ENCODE data around the gene WWTR1.

DNA sequence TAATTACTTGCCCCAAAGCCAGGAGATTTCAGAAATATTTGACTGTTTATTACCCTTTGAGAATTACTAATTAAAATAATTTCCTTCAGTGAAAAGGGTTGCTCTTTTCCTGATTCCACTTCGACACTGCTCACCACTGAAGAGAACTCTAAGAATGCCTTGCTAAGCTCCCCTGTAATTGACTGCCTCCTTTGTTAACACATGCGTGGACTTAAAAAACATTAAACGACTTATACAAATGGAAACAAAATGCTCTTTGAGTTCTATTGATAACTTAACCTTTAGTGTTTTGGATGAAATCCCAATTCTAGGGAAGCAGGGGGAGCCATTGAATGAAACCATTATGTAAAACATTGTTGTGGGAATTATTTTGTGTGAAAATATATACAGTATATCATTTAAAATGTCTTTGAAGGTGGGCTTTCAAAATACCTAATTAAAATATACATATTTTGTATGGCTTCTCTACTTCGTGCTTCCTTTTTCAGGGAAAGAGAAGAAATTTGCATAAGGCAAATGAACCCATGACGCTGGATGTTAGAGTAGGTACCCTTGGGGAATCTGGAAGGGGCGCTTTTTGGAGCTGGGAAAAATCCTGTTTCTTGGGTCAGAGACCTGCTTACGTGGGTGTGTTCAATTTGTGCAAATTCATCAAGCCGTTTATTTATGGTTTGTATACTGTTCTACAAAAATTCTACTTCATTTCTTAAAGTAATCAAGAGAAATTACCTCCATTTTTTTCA is 64.2 kb downstream of the WWTR1 start:
- TF ChIP-seq, protein P1, sequence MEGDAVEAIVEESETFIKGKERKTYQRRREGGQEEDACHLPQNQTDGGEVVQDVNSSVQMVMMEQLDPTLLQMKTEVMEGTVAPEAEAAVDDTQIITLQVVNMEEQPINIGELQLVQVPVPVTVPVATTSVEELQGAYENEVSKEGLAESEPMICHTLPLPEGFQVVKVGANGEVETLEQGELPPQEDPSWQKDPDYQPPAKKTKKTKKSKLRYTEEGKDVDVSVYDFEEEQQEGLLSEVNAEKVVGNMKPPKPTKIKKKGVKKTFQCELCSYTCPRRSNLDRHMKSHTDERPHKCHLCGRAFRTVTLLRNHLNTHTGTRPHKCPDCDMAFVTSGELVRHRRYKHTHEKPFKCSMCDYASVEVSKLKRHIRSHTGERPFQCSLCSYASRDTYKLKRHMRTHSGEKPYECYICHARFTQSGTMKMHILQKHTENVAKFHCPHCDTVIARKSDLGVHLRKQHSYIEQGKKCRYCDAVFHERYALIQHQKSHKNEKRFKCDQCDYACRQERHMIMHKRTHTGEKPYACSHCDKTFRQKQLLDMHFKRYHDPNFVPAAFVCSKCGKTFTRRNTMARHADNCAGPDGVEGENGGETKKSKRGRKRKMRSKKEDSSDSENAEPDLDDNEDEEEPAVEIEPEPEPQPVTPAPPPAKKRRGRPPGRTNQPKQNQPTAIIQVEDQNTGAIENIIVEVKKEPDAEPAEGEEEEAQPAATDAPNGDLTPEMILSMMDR (conservative IDR thresholded peaks at IDR 0.05; ENCODE audit: low read depth in 2 of 2), result no peak
- TF ChIP-seq CREB1 (CRISPR knock-in tag; IDR thresholded peaks at IDR 0.05; ENCODE audit: low read depth) (no peak), POLR2AphosphoS5 (IDR thresholded peaks at IDR 0.05; ENCODE audit: low read depth) (no peak), STAT1 (IDR thresholded peaks at IDR 0.05; ENCODE audit: unreplicated experiment) (no peak), JUNB (IDR thresholded peaks at IDR 0.05; ENCODE audit: unreplicated experiment) (no peak), EZH2 (IDR thresholded peaks at IDR 0.05; ENCODE audit: low read depth, unreplicated experiment) (no peak), NANOG (IDR thresholded peaks at IDR 0.05; ENCODE audit: borderline replicate concordance) (no peak), EZH2phosphoT487 (IDR thresholded peaks at IDR 0.05; ENCODE audit: unreplicated experiment) (no peak), ZNF114 (CRISPR knock-in tag; IDR thresholded peaks at IDR 0.05) (no peak)
- TF ChIP-seq, protein P2, sequence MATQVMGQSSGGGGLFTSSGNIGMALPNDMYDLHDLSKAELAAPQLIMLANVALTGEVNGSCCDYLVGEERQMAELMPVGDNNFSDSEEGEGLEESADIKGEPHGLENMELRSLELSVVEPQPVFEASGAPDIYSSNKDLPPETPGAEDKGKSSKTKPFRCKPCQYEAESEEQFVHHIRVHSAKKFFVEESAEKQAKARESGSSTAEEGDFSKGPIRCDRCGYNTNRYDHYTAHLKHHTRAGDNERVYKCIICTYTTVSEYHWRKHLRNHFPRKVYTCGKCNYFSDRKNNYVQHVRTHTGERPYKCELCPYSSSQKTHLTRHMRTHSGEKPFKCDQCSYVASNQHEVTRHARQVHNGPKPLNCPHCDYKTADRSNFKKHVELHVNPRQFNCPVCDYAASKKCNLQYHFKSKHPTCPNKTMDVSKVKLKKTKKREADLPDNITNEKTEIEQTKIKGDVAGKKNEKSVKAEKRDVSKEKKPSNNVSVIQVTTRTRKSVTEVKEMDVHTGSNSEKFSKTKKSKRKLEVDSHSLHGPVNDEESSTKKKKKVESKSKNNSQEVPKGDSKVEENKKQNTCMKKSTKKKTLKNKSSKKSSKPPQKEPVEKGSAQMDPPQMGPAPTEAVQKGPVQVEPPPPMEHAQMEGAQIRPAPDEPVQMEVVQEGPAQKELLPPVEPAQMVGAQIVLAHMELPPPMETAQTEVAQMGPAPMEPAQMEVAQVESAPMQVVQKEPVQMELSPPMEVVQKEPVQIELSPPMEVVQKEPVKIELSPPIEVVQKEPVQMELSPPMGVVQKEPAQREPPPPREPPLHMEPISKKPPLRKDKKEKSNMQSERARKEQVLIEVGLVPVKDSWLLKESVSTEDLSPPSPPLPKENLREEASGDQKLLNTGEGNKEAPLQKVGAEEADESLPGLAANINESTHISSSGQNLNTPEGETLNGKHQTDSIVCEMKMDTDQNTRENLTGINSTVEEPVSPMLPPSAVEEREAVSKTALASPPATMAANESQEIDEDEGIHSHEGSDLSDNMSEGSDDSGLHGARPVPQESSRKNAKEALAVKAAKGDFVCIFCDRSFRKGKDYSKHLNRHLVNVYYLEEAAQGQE (IDR thresholded peaks at IDR 0.05; ENCODE audit: unreplicated experiment), result no peak
- TF ChIP-seq, protein P3, sequence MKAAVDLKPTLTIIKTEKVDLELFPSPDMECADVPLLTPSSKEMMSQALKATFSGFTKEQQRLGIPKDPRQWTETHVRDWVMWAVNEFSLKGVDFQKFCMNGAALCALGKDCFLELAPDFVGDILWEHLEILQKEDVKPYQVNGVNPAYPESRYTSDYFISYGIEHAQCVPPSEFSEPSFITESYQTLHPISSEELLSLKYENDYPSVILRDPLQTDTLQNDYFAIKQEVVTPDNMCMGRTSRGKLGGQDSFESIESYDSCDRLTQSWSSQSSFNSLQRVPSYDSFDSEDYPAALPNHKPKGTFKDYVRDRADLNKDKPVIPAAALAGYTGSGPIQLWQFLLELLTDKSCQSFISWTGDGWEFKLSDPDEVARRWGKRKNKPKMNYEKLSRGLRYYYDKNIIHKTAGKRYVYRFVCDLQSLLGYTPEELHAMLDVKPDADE (IDR thresholded peaks at IDR 0.05), result no peak
- TF ChIP-seq, protein P4, sequence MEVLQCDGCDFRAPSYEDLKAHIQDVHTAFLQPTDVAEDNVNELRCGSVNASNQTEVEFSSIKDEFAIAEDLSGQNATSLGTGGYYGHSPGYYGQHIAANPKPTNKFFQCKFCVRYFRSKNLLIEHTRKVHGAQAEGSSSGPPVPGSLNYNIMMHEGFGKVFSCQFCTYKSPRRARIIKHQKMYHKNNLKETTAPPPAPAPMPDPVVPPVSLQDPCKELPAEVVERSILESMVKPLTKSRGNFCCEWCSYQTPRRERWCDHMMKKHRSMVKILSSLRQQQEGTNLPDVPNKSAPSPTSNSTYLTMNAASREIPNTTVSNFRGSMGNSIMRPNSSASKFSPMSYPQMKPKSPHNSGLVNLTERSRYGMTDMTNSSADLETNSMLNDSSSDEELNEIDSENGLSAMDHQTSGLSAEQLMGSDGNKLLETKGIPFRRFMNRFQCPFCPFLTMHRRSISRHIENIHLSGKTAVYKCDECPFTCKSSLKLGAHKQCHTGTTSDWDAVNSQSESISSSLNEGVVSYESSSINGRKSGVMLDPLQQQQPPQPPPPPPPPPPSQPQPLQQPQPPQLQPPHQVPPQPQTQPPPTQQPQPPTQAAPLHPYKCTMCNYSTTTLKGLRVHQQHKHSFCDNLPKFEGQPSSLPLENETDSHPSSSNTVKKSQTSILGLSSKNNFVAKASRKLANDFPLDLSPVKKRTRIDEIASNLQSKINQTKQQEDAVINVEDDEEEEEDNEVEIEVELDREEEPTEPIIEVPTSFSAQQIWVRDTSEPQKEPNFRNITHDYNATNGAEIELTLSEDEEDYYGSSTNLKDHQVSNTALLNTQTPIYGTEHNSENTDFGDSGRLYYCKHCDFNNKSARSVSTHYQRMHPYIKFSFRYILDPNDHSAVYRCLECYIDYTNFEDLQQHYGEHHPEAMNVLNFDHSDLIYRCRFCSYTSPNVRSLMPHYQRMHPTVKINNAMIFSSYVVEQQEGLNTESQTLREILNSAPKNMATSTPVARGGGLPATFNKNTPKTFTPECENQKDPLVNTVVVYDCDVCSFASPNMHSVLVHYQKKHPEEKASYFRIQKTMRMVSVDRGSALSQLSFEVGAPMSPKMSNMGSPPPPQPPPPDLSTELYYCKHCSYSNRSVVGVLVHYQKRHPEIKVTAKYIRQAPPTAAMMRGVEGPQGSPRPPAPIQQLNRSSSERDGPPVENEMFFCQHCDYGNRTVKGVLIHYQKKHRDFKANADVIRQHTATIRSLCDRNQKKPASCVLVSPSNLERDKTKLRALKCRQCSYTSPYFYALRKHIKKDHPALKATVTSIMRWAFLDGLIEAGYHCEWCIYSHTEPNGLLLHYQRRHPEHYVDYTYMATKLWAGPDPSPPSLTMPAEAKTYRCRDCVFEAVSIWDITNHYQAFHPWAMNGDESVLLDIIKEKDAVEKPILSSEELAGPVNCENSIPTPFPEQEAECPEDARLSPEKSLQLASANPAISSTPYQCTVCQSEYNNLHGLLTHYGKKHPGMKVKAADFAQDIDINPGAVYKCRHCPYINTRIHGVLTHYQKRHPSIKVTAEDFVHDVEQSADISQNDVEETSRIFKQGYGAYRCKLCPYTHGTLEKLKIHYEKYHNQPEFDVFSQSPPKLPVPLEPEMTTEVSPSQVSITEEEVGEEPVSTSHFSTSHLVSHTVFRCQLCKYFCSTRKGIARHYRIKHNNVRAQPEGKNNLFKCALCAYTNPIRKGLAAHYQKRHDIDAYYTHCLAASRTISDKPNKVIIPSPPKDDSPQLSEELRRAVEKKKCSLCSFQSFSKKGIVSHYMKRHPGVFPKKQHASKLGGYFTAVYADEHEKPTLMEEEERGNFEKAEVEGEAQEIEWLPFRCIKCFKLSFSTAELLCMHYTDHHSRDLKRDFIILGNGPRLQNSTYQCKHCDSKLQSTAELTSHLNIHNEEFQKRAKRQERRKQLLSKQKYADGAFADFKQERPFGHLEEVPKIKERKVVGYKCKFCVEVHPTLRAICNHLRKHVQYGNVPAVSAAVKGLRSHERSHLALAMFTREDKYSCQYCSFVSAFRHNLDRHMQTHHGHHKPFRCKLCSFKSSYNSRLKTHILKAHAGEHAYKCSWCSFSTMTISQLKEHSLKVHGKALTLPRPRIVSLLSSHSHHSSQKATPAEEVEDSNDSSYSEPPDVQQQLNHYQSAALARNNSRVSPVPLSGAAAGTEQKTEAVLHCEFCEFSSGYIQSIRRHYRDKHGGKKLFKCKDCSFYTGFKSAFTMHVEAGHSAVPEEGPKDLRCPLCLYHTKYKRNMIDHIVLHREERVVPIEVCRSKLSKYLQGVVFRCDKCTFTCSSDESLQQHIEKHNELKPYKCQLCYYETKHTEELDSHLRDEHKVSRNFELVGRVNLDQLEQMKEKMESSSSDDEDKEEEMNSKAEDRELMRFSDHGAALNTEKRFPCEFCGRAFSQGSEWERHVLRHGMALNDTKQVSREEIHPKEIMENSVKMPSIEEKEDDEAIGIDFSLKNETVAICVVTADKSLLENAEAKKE (CRISPR knock-in tag; IDR thresholded peaks at IDR 0.05), result no peak

Data from GM23338 (cell line).